HG03280 (cell line): ENCODE data around the gene STMN3.
"Not testable (repeated sequence)": the region's sequence is repeated elsewhere in the genome, so short reads cannot be mapped to it uniquely, and the experiment has no call there.

ENCODE experiments used
- ATAC-seq: cut with Tn5 transposase; IDR thresholded peaks from one replicate; pipeline ENCODE4 v1.9.1; 2021; ENCODE audit warnings: mild to moderate bottlenecking, moderate library complexity; ENCODE audit not compliant: unreplicated experiment

Gene STMN3

DNA sequence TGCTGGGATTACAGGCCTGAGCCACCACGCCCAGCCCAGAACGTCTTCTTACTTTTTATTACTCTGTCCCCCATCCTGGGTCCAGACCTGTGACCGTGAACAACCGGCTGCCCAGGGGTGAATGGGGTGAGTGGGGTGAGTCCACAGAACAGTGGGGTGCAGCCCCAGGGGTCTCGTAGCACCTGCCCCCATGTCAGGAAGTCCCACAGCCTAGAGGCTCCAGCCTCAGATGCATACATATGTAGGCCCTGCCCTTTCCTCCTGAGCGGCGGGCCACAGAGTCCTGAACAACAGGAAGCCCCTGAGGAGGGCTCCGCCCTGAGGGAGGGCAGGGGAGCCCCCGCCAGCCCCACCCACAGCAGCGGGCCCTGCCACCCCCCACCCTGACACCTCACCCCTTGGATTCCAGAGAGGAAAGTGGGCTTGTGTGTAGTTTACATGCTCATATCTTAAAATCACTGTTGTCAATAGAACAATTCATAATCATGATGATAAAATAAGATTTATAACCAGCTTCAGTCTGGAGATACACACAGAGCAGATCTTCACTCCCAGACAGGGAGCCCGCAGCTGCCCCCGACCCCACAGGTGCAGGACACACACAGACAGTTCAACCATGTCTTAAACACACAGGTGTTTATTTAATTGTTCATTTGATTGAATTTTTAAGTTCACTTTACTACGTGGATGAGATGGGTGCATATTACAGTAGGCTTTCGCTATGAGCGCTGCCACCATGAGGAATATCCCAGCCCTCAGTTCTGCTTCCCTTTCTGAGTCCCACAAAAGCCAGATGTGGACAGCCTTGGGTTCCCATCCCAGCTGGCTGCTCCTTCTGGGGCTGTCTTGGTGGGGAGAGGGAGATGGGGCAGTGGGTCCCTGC, 13.9 kb downstream of the STMN3 start:
- ATAC-seq, result no peak

DNA sequence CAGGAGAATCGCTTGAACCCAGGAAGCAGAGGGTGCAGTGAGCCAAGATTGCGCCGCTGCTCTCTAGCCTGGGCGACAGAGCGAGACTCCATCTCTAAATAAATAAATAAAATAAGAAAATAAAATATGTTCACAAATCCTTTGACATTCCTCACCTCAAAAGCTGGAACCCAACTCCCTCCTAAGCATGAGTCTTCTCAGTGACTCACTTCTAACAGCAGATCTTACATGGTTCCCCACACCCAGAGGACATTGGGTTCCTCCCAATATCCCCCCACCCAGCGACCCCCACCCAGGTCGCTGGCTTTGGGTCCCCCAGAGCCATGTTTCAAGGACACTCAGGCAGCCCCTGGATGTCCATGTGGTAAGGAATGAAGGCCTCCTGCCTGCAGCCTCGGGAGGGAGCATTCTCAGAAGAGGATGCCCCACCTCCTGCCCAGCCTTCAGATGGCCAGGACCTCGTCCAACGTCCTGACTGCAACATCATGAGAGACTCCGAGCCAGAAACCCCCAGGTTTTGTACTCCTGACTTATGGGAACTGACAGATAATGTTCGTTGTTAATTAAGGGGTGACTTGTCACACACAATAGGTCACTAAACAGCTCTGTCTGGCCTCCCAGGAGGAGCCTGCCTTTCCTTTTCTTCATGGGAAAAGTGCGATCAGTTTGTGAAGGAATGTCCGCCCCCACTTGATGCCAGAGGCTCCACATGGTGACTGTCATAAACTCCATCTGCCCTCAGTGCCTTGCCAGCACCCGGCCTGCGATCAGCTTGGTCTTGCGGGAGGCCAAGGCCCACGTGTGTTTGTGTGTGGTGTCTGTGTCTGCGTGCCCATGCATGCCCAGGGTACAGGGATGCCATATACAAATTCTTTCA, 16.2 kb downstream of the STMN3 start:
- ATAC-seq, result no peak

DNA sequence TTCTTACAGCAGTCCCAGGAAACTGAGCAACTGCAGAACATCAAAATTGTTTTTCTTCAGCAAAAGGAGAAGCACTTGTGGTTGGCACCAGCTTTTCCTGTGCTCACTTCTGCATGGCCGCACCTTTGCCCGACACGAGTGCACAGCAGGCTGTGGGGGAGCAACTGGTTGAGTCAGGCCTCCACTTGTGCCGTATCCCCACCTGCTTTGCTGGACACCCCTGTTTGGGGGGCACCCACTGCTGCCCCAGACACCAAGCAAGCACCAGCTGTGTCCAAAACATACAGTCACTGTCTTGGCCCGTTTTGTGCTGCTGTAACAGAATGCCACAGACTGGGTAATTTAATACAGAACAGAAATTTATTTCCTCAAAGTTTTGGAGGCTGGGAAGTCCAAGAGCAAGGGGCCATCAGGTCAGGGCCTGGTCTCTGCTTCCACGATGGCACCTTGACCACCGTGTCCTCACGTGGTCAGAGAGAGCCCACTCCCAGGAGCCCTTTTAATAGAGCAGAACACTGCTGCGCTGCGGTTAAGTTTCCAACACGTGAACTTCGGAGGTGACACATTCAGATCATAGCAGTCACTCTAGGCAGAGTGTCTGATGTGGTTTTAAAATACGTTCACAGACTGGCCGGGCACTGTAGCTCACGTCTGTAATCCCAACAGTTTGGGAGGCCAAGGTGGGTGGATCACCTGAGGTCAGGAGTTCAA, 17.6 kb downstream of the STMN3 start:
- peak; percentile 41 for ATAC-seq

DNA sequence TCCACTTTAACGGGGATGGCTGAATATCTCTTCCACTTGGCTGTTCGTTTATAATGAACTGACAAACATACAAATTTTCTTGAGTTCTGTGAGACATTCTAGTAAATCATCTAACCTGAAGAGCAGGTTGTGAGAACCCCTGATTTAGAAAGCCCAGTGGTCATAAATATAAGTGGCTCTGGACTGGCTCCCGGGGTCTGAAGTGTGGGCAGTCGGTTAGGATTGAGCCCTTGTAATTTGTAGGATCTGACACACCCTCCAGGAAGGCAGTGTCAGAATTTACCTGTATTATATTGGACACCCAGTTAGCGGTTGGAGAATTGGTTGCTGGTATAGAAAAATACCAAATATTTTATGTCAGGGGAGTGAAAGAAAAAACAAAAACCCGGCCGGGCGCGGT, 19.5 kb downstream of the STMN3 start:
- ATAC-seq, result no peak

DNA sequence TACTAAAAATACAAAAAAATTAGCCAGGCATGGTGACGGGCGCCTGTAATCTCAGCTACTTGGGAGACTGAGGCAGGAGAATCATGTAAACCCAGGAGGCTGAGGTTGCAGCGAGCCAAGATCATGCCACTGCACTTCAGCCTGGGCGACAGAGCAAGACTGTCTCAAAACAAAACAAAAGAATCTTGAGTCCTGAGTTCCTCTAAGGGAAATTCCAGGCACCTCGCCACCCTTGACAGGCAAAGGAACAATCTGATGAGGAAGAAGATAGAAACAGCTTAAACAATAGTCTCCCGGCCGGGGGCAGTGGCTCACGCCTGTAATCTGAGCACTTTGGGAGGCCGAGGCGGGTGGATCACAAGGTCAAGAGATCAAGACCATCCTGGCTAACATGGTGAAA, 21.8 kb downstream of the STMN3 start:
- not testable (repeated sequence) for ATAC-seq

DNA sequence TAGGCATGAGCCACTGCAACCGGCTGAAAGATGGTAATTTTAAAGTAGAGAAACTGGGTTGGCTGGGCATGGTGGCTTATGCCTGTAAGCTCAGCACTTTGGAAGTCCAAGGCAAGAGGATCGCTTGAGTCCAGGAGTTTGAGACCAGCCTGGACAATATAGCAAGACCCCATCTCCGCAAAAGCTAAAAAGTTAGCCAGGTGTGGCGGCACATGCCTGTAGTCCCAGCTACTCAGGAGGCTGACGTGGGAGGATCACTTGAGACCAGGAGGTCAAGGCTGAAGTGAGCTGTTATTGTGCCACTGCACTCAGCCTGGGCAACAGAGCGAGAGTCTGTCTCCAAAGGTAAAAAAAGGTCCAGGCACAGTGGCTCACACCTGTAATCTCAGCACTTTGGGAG, 22.3 kb downstream of the STMN3 start:
- ATAC-seq, result not testable (repeated sequence)

DNA sequence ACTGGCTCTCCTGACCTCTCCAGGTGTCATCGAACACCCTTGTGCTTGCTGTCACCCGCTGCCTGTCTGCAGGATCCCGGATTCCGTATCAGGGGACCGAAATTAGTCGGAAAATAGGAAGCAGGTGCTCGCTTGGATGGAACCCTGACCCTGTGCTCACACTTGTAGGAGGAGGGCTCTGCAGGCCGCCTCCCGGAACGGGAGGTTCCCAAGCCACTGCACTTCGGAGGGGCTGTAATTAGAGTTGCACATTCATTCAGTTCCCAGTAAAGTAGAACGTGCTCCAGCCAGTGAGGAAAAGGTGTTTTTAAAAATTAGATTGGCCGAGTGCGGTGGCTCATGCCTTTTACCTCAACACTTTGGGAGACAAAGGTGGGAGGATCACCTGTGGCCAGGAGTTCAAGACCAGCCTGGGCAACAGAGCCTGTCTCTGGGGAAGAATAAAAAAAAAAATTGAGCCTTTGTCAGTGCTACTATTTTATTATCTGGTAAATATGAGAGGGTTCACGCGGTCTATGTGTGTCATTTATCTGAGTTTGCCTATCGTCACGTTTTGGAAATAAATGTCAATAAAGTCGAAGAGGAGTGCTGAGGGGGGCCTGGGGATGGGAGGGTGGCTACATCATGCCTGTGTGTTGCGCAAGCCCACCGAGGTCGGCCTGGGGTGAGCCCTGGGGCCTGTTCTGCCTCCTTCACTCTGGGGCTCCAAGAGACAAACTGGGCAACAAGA, 24.8 kb downstream of the STMN3 start:
- ATAC-seq, result no peak

DNA sequence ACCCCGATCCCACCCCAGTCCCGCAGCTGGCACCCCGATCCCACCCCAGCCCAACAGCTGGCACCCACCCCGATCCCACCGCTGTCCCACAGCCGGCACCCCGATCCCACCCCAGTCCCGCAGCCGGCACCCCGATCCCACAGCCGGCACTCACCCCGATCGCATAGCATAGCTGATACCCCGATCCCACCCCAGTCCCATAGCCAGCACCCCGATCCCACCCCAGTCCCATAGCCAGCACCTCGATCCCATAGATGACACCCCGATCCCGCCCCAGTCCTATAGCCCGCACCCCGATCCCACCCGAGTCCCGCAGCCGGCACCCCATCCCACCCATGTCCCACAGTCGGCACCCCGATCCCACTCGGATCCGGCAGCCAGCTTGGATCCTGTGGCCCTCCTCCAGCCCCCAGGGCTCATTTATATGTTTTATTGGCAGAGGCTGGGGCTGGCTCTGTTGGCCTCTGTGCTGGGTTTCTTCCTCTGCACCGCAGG, 25.4 kb downstream of the STMN3 start:
- ATAC-seq, result no peak

DNA sequence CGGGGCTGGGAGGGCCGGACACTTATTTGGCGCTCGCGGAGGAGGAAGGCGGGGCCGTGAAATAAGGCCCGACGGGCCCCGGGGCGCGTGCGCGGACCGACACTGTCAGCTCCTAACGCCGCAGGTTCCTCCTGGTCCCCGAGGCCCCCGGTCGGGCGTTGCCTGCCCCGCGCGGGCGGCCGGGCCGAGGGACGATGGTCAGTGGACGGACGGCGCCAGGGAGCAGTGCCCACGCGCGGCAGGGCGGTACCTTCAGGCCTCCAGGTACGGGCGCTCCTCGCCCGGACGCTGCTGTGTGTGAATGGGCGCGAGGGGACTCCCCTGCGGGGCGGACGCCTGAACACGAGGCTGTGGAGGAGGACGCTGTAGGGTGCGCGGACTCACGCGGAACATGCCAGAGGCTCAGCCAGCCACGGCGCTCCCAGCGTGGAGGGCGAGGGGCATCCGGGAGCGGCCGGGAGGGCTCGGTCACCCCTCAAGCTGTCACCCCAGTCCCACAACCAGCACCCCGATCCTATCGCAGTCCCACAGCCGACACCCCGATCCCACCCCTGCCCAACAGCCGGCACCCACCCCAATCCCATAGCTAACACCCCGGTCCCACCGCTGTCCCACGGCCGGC, 26.0 kb downstream of the STMN3 start:
- ATAC-seq, result peak; percentile 74

DNA sequence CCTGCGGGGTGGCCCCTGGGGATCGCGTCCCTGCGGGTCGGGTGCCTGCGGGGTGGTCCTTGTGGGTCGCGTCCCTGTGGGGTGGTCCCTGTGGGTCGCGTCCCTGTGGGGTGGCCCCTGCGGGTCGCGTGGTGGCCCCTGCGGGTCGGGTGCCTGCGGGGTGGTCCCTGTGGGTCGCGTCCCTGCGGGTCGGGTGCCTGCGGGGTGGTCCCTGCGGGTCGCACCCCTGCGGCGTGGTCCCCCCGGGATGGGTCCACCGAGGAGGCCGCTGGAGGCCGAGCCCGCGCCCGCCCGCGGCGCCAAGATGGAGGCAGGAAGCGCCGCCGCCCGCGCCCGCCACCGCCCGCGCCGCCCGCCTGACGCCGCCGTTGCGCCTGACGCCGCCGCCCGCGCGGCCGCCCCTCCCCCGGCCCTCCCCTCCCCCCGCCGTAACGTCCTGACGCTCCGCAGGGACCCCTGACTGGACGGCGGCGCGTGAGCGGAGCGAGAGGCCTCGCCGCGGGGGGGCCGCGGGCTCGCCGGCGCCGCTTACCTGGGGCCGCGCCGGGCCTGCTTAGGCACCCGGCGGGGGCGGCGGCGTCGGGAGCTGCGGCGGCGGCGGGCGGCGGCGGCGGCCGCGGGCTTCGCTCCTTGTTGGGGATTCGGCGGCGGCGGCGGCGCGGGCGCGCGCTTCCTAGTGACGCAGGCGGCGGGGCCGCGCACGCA, 26.6 kb downstream of the STMN3 start, which contains the start of gene GMEB2:
Gene GMEB2, minus strand, starts transcription at position 678 of the 705 bp plus-strand sequence. CDS start 7,704 bp downstream, outside the sequence.
- peak; percentile 46 for ATAC-seq

DNA sequence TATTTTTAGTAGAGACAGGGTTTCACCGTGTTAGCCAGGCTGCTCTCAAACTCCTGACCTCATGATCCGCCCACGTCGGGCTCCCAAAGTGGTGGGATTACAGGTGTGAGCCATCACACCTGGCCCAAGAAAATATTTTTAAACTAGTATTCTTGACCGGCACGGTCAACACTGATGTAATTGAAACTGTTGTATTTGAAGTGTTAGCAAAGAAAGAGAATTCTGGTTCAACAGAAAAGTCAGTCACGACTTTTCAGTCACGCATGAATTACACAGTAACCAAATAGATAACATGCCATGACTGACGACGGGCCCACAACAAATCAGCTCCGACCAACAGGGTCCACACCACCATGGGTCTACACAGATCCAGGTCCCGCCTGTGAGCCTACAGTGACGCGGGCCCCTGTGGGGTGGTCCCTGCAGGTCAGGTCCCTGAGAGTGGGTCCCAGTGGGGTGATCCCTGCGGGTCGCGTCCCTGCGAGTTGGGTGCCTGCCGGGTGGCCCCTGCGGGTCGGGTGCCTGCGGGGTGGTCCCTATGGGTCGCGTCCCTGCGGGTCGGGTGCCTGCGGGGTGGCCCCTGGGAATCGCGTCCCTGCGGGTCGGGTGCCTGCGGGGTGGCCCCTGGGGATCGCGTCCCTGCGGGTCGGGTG, 27.3 kb downstream of the STMN3 start:
- ATAC-seq, result peak; percentile 26

DNA sequence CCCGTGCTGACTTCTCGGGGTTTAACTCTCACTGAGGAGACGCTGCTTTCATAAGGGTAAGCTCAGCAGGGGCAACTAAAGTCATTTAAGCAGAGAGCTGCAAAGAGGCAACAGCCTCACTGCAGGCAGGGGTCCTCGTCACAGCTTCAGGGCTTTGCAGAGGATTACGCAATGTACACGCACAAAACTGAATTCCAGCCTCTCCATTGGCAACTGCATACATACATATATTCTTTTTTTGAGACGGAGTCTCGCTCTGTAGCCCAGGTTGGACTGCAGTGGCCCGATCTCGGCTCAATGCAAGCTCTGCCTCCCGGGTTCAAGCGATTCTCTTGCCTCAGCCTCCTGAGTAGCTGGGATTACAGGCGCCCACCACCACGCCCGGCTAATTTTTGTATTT, 28.7 kb downstream of the STMN3 start:
- ATAC-seq, result no peak

DNA sequence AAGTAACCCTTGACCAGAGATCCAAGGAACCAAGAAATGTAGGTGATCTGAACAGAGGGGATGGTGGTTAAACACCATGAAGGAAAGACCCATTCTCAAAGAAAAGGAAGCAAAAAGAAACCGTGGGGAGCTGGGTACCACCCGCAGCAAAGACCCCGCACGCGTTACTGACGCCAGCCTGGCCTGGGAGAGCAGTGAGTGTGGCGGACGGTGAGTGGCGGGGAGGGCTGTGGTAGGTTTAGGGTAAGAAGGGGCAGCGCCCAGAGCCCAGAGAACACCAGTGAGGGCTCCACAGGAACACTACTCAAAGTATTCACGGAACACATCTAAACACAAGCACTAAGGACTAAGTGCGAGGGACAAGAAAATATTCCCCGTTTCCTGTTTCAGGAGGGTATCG, 30.5 kb downstream of the STMN3 start:
- no peak for ATAC-seq

DNA sequence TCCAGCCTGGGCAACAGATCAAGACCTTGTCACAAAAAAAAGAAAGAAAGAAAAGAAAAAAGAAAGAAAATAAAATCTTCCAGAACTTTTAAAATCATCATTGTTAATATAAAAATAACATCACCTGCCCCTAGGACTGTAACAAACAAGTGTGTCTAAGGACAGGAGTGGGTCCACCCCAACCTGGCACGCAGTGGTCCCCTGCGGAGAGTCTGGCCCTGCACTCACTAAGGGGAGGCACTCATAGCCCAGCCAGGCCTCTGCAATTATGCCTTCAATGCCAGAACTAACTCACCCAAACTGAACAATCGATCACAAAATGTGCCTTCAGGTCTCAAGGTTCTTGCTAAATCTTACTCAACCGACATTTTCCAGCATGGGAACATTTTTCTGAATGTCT, 31.1 kb downstream of the STMN3 start:
- ATAC-seq, result no peak

DNA sequence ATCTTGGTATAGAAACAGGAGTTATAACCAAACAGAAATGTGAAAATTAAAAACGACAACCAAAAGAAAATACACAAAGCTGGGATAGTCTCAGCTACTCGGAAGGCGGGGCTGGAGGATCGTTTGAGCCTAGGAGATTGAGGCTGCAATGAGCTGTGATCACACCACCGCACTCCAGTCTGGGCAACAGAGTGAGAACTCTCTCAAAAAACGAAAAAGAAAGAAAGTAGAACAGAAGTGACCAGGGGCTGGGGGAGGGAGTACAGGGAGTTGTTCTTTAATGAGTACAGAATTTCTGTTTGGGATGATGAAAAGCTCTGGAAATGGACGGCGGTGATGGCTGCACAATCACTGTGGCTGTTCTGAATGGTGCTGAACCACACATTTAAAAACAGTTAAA, 32.2 kb downstream of the STMN3 start:
- ATAC-seq, result no peak

DNA sequence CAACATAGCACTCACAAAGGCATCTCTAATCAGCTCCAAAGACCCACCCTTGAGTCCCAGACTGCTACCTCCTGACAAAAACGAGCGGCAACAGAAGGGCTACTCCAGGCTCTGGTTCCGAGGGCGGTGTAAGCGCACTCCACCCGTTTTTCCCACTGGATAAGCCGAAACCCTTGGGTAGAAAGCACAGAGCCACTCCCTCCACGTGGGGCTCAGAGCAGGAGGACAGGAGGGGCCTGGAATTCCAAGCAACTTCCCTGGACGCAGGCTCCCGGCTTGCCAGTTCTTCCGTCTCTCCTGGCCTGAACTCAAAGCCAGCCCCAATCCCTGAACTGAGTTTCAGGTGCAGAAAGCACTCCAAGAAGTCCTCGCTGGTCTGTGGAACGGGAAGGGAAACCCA, 33.7 kb downstream of the STMN3 start:
- no peak for ATAC-seq

DNA sequence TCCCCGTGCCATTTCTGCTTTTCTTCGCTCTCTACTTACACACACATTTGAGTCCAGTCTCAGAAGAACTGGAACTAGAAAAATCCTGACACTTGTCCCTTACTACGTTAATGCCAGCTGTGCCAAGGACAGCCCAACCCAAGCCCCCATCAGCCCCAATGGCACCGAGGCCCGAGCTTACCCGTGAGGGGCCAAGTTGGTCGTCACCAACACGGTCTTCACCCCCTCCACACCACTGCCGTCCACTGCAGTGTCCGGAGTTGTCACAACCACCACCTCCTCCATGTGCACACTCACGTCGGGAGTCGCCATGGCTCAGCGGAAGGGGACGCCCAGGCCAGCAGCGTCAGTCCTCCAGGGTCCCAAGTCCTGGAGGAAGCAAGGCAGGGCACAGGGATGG, 34.1 kb downstream of the STMN3 start:
- no peak for ATAC-seq

DNA sequence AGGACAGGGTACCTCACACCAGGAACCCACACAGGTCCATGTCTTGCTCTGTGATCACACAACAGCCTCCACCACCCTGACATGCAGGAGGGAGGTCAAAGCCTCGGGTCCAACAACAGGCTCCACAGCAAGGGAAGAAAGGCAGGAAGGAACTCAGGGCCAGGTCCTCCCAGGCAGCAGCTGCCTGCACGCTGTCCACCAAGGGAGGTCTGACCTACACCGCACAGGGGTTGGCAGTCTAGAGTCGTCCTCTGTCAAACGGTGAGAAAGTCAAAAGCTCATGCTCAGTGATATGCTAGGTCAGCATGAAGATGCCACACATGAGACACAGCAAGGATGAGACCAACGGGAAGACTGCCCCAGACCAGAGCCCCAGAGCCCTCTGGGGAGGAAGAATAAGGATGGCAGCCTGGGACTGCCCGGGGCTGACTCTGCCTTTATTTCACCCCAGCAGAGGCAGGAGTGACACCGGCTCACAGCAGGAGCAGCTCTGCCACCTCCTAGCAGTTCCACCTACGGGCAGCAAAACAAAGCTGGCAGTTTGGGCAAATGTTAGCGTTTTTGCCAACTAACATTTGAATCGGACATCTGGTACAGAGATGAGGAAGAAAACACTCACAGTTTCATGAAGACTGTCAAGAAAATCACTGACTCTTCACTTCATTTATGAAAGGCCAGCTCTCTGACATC, 34.8 kb downstream of the STMN3 start:
- ATAC-seq, result no peak
